Activated naive CD8-positive, alpha-beta T cell treated with anti-CD3 and anti-CD28 coated beads for 36 hours (primary cell): ENCODE results near the gene SSH3. TPM values are rescaled to one million over a fixed set of nuclear protein-coding genes. Genes with fewer than 3 reads are reported as not detected.

Experiments used
- DNase-seq: peaks from one replicate; pipeline ENCODE4 v3.0.0; 2021
- H3K27ac Mint-ChIP-seq: one replicate; pipeline ENCODE4 v1.8.0; 2022; ENCODE audit warnings: mild to moderate bottlenecking, moderate library complexity, mixed read lengths
- H3K27me3 Mint-ChIP-seq: one replicate; pipeline ENCODE4 v1.8.0; 2022; ENCODE audit warnings: mild to moderate bottlenecking, mixed read lengths
- H3K36me3 Mint-ChIP-seq: one replicate; pipeline ENCODE4 v1.8.0; 2021; ENCODE audit warnings: mild to moderate bottlenecking, mixed read lengths
- H3K4me1 Mint-ChIP-seq: one replicate; pipeline ENCODE4 v1.8.0; 2021; ENCODE audit warnings: mixed read lengths
- H3K4me3 Mint-ChIP-seq: one replicate; pipeline ENCODE4 v1.8.0; 2022; ENCODE audit warnings: mild to moderate bottlenecking, moderate library complexity, mixed read lengths
- H3K9me3 Mint-ChIP-seq: one replicate; pipeline ENCODE4 v1.8.0; 2022; ENCODE audit warnings: mixed read lengths
- total RNA-seq, 2 experiments: library from RNA; stranded (reverse); gene quantifications; one replicate each; pipeline ENCODE4 v1.2.3, GENCODE V29; 2021

The SSH3 gene
- total RNA-seq, 2 experiments from 2014 or later, result 4.6 to 4.7 TPM

- Mint-ChIP-seq H3K9me3 (no peaks in the 10 kb centered on the region), H3K4me3 (no peak overlapping the region), H3K27ac (no peak overlapping the region)
These were observed 54.7 kb downstream of the SSH3 start for GRCh38 chr11:67357831-67358670.

More at GRCh38 chr11:67357831-67358670, 54.7 kb downstream of the SSH3 start:
- Mint-ChIP-seq H3K27me3 (no peaks in the 10 kb centered on the region), H3K4me1 (peaks cover 19% of the 10 kb centered on the region), H3K36me3 (no peaks in the 10 kb centered on the region)
- no peak for DNase-seq

Other genes with a start within 250 kb of the SSH3 start
- gene RHOD, start 246.7 kb upstream of the SSH3 start, total RNA-seq, result under 1 TPM; 0.50 to 0.78 TPM
- gene KDM2A, start 184.3 kb upstream of the SSH3 start, total RNA-seq, result 10 to 100 TPM; 77.4 to 80.9 TPM
- gene GRK2, start 37.1 kb upstream of the SSH3 start, total RNA-seq, result 100 to 1,000 TPM; 211 to 219 TPM
- gene ANKRD13D, start 14.2 kb upstream of the SSH3 start, total RNA-seq, result 10 to 100 TPM; 52.0 to 55.7 TPM
- gene POLD4, start 50.0 kb downstream of the SSH3 start, total RNA-seq, result 10 to 100 TPM; 28.5 to 28.6 TPM
- gene CLCF1, start 70.1 kb downstream of the SSH3 start, total RNA-seq, result under 1 TPM; 0.31 to 0.56 TPM
- 10 to 100 TPM; 31.2 to 33.7 TPM for gene RAD9A, start 88.5 kb downstream of the SSH3 start, total RNA-seq
- 100 to 1,000 TPM; 262 to 269 TPM for gene PPP1CA, start 98.3 kb downstream of the SSH3 start, total RNA-seq
- 100 to 1,000 TPM; 117 to 121 TPM for gene TBC1D10C, start 100.6 kb downstream of the SSH3 start, total RNA-seq
- 1 to 10 TPM; 3.1 to 3.7 TPM for gene CARNS1, start 112.1 kb downstream of the SSH3 start, total RNA-seq
- 10 to 100 TPM; 64.9 to 67.7 TPM for gene RPS6KB2, start 125.0 kb downstream of the SSH3 start, total RNA-seq
- 100 to 1,000 TPM; 110 to 117 TPM for gene PTPRCAP, start 134.2 kb downstream of the SSH3 start, total RNA-seq
- gene CORO1B, start 139.9 kb downstream of the SSH3 start, total RNA-seq, result 100 to 1,000 TPM; 293 to 310 TPM
- not detected for gene GPR152, start 149.2 kb downstream of the SSH3 start, total RNA-seq
- gene CABP4, start 151.8 kb downstream of the SSH3 start, total RNA-seq, result under 1 TPM; 0.27 to 0.28 TPM
- 10 to 100 TPM; 43.7 to 45.8 TPM for gene TMEM134, start 165.7 kb downstream of the SSH3 start, total RNA-seq
- 100 to 1,000 TPM; 107 to 112 TPM for gene AIP, start 179.5 kb downstream of the SSH3 start, total RNA-seq
- gene PITPNM1, start 201.8 kb downstream of the SSH3 start, total RNA-seq, result 10 to 100 TPM; 52.7 to 56.4 TPM
- 10 to 100 TPM; 49.7 to 50.5 TPM for gene CDK2AP2, start 204.6 kb downstream of the SSH3 start, total RNA-seq
- not detected for gene CABP2, start 219.9 kb downstream of the SSH3 start, total RNA-seq